Measurements from ENCODE around the gene PTS. TPM values are rescaled to one million over a fixed set of nuclear protein-coding genes. Genes with fewer than 3 reads are reported as not detected.

Gene PTS
- total RNA-seq, 6 donors from 2014 or later, result 15.0 to 26.5 (median 21.2) TPM

- 93 to 100% methylated on average over 1 of the region's 1 CpG for WGBS, 2 donors
- Histone ChIP-seq H3K4me3 (no peak overlapping the region), H3K9me3 (no peaks in the 10 kb centered on the region), H3K36me3 (no peaks in the 10 kb centered on the region), H3K27me3 (no peaks in the 10 kb centered on the region), H3K4me1 (no peaks in the 10 kb centered on the region), H3K27ac (no peak overlapping the region)
- ATAC-seq (ENCODE audit: low FRiP score in 2 of 2), result no peak
- no peak for DNase-seq
- TF ChIP-seq POLR2A (IDR thresholded peaks at IDR 0.05), result no peak
- no peak for TF ChIP-seq EP300 (IDR thresholded peaks at IDR 0.05)
- no peak for TF ChIP-seq POLR2AphosphoS5 (IDR thresholded peaks at IDR 0.05)
- TF ChIP-seq, protein P1, sequence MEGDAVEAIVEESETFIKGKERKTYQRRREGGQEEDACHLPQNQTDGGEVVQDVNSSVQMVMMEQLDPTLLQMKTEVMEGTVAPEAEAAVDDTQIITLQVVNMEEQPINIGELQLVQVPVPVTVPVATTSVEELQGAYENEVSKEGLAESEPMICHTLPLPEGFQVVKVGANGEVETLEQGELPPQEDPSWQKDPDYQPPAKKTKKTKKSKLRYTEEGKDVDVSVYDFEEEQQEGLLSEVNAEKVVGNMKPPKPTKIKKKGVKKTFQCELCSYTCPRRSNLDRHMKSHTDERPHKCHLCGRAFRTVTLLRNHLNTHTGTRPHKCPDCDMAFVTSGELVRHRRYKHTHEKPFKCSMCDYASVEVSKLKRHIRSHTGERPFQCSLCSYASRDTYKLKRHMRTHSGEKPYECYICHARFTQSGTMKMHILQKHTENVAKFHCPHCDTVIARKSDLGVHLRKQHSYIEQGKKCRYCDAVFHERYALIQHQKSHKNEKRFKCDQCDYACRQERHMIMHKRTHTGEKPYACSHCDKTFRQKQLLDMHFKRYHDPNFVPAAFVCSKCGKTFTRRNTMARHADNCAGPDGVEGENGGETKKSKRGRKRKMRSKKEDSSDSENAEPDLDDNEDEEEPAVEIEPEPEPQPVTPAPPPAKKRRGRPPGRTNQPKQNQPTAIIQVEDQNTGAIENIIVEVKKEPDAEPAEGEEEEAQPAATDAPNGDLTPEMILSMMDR (IDR thresholded peaks at IDR 0.05), result no peak
Measured at GRCh38 chr11:112273066-112273465, 46.8 kb downstream of the PTS start.

GRCh38 chr11:112274007-112274783 lies 48.0 kb downstream of the PTS start:
- 88 to 94% methylated on average over 7 of the region's 7 CpGs for WGBS, 2 donors
- no peaks in the 10 kb centered on the region for H3K4me1 ChIP-seq
- TF ChIP-seq POLR2AphosphoS5 (IDR thresholded peaks at IDR 0.05) (no peak), EP300 (IDR thresholded peaks at IDR 0.05) (no peak), POLR2A (IDR thresholded peaks at IDR 0.05) (no peak)
- TF ChIP-seq, protein P1 (IDR thresholded peaks at IDR 0.05), result no peak
- H3K27me3 ChIP-seq, result no peaks in the 10 kb centered on the region
- ATAC-seq (ENCODE audit: low FRiP score in 2 of 2) (no peak), DNase-seq (no peak)
- H3K4me3 ChIP-seq, result no peak overlapping the region
- no peaks in the 10 kb centered on the region for H3K9me3 ChIP-seq
- no peak overlapping the region for H3K27ac ChIP-seq
- no peaks in the 10 kb centered on the region for H3K36me3 ChIP-seq

DNA sequence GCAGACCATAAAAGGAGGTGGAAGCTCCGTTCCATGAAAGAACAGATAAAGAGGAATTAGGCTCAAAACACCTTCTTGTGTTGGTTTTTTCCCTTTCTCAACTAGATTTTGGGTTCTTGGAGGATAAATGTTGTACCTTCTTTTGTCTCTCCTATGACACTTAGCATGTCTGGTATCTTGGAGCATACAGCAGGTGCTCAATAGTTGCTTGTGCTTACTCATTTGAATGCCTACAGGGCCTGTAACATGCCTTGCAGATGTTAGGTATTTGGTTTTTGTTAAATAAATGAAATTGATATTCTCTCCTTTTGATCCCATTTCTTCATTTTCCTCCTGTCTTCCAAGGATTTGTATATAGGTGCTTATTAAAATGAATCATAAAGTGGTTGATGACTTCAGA lies 50.8 kb downstream of the PTS start:
- no peak for DNase-seq
- ATAC-seq (ENCODE audit: low FRiP score in 2 of 2), result no peak

DNA sequence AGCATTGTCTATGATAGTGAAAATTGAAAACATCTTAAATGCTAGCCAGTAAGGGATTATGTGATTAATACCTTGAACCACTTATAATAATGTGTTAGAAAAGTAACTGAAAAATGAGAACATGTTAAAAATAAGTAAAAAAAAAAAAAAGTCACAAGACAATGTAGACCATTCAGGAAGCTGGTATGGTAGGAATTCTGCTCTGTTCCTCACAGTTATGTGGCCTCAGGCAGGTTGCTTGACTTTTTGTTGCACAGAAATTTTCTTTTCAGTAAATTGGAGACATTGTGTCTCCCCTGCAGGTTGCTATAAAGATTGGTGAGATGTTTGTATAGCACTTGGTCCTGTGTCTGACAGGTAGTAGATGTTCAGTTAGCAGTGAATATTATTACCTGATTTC lies 51.7 kb downstream of the PTS start:
- no peaks in the 10 kb centered on the region for H3K9me3 ChIP-seq
- TF ChIP-seq POLR2A (IDR thresholded peaks at IDR 0.05), result no peak
- TF ChIP-seq POLR2AphosphoS5 (IDR thresholded peaks at IDR 0.05), result no peak
- TF ChIP-seq EP300 (IDR thresholded peaks at IDR 0.05), result no peak
- TF ChIP-seq, protein P1 (IDR thresholded peaks at IDR 0.05), result no peak
- peaks cover 6 to 8% (median 7%) of the 10 kb centered on the region in 4 donors for H3K4me1 ChIP-seq
- DNase-seq, result no peak
- no peak overlapping the region for H3K27ac ChIP-seq
- no peaks in the 10 kb centered on the region for H3K27me3 ChIP-seq
- H3K36me3 ChIP-seq, result no peaks in the 10 kb centered on the region
- H3K4me3 ChIP-seq, result no peak overlapping the region
- ATAC-seq (ENCODE audit: low FRiP score in 2 of 2), result no peak

More for the DNA sequence above, 50.8 kb downstream of the PTS start:
- no peaks in the 10 kb centered on the region for H3K36me3 ChIP-seq
- H3K4me1 ChIP-seq, result peaks cover 6 to 8% (median 7%) of the 10 kb centered on the region in 4 donors
- WGBS, 2 donors, result 32 to 48% methylated on average over 1 of the region's 1 CpG
- TF ChIP-seq EP300 (IDR thresholded peaks at IDR 0.05) (no peak), POLR2AphosphoS5 (IDR thresholded peaks at IDR 0.05) (no peak), POLR2A (IDR thresholded peaks at IDR 0.05) (no peak)
- TF ChIP-seq, protein P1 (IDR thresholded peaks at IDR 0.05), result no peak
- no peaks in the 10 kb centered on the region for H3K27me3 ChIP-seq
- H3K27ac ChIP-seq, result no peak overlapping the region
- H3K4me3 ChIP-seq, result no peak overlapping the region
- no peaks in the 10 kb centered on the region for H3K9me3 ChIP-seq

GRCh38 chr11:112278803-112279202 lies 52.6 kb downstream of the PTS start:
- H3K4me3 ChIP-seq, result no peak overlapping the region
- DNase-seq (no peak), ATAC-seq (ENCODE audit: low FRiP score in 2 of 2) (no peak)
- no peak overlapping the region for H3K27ac ChIP-seq
- no peaks in the 10 kb centered on the region for H3K36me3 ChIP-seq
- no peaks in the 10 kb centered on the region for H3K27me3 ChIP-seq
- WGBS, 2 donors, result 84 to 87% methylated on average over 3 of the region's 3 CpGs
- no peaks in the 10 kb centered on the region for H3K9me3 ChIP-seq
- H3K4me1 ChIP-seq, result peaks cover 6 to 8% (median 7%) of the 10 kb centered on the region in 4 donors
- no peak for TF ChIP-seq POLR2AphosphoS5 (IDR thresholded peaks at IDR 0.05)
- TF ChIP-seq POLR2A (IDR thresholded peaks at IDR 0.05), result no peak
- TF ChIP-seq, protein P1 (IDR thresholded peaks at IDR 0.05), result no peak
- no peak for TF ChIP-seq EP300 (IDR thresholded peaks at IDR 0.05)

Data from upper lobe of left lung (tissue), 6 donors.